ENCODE results near the gene TCAP.

GRCh38 chr17:39625198-39625785 lies 39.9 kb upstream of the TCAP start:
- TF ChIP-seq SMC3 (conservative IDR thresholded peaks at IDR 0.05; ENCODE audit: poor library complexity) (no peak), EP300 (conservative IDR thresholded peaks at IDR 0.05; ENCODE audit: poor library complexity, severe bottlenecking) (no peak), CTCF (IDR thresholded peaks at IDR 0.05; ENCODE audit: poor library complexity, severe bottlenecking) (no peak), POLR2AphosphoS5 (IDR thresholded peaks at IDR 0.05) (no peak), EZH2 (IDR thresholded peaks at IDR 0.05; ENCODE audit: borderline replicate concordance, insufficient read depth, low read length, poor library complexity, severe bottlenecking) (no peak), REST (IDR thresholded peaks at IDR 0.05; ENCODE audit: borderline replicate concordance) (no peak)

Measured in neural cell (in vitro differentiated cells).